ENCODE data around the gene DMD.
"Not testable (repeated sequence)": the region's sequence is repeated elsewhere in the genome, so short reads cannot be mapped to it uniquely, and the experiment has no call there.

The DMD gene

DNA sequence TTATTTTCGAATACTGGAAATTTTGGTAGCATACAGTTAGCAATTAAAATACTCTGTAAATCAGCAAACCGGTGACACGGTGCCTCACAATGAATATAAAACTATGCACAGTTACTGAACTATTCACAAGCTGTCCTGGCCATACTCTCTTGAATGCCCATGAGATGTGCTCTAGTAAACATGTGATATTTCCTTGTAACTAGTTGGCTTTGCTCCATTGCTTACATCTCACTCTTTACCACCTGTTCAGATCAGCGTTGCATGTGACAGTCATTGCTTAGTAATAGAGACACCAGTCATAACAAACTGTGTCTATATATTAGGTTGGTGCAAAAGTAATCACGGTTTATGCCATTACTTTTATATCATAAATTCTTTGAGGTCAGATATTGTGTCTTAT, 1241.6 kb downstream of the DMD start:
- no peak for DNase-seq

GRCh38 chrX:31962256-31962655, 1249.1 kb downstream of the DMD start:
- no peak for DNase-seq

- DNase-seq, result no peak
Measured at GRCh38 chrX:31934842-31935370, 1276.4 kb downstream of the DMD start.

- no peak for DNase-seq
Measured at GRCh38 chrX:31934015-31934414, 1277.3 kb downstream of the DMD start.

- no peak for DNase-seq
Measured at GRCh38 chrX:31932769-31933168, 1278.6 kb downstream of the DMD start.

DNA sequence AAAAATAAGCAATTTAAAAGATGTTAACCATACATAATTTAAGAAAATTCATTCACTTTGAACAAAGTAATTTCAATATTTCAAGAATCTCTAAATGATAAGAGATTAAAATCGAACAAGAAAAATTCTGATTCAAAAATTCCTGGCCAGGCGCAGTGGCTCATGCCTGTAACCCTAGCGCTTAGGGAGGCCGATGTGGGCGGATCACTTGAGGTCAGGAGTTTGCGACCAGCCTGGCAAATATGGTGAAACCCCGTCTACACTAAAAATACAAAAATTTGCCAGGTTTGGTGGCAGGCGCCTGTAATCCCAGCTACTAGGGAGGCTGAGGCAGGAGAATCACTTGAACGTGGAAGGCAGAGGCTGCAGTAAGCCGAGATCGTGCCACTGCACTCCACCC, 1279.0 kb downstream of the DMD start:
- DNase-seq, result not testable (repeated sequence)

GRCh38 chrX:31931225-31931624, 1280.1 kb downstream of the DMD start:
- no peak for DNase-seq

DNA sequence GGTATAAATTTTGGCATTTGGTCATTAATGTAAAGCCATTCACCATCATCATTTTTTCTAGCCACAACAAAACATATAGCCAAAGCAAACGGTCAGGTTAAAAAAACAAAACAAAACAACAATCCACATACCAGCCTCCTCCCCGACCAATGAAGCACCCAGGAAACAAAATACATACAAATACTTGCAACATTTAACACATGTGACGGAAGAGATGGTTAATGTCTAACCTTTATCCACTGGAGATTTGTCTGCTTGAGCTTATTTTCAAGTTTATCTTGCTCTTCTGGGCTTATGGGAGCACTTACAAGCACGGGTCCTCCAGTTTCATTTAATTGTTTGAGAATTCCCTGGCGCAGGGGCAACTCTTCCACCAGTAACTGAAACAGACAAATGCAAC, 1282.0 kb downstream of the DMD start:
- DNase-seq, result no peak

DNA sequence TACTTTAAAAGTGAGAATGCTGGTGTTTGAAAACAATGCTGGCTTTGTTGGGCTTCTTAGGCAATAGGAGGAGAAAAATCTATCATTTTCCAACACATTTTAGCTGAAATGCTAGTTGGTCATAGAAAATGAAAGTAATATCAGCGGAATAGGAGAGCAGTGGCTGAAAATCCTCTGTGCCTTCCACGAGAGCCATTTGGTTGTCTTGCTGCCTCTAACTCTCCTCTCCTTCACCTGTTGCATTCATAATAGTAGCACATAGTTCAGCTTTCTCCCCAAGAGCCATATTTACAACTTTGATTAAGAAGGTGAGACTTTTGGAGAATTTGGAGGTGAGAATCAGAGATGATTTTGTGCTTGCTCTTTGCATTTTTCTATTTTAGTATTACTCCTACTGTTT, 1290.1 kb downstream of the DMD start:
- DNase-seq, result no peak

- DNase-seq, result no peak
Measured at GRCh38 chrX:31909850-31910572, 1301.3 kb downstream of the DMD start.

- DNase-seq, result no peak
Measured at GRCh38 chrX:31894152-31894551, 1317.2 kb downstream of the DMD start.

DNA sequence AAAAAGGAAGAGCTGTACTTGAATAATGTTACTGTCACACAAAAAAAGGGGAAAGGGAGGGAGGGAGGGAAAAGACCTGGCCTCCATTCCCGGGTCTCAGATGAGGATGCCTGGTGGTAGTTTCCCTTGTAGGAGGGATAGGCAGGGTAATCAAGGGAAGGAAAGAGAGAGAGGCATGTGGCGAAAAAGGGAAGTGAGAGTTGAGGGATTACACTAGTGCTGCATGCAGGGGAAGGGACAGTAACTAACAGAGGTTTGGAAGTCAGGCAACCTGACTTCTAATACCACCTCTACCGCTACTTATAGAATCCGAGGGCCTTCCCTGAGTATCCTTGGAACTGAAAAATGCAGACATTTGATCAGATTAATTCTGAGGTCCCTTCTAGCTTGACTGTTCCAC, 1317.8 kb downstream of the DMD start:
- DNase-seq, result no peak

DNA sequence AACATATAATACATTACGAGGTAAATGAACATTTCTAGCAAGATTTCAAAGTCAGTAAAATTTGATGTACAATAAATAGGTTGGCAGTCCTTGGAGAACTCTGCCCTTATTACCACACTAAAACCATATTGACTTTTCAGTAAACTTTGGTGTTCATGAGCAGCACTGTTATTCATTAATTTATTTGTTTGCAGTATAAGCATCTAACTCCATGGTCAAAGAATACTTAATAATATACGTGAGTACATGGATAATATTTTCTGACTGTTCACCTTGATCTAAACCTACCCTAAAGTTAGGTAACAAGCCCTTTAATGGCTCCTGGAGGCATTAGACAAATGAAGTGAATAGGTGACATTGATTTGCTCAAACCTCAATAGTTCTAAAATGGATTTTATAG, 1322.3 kb downstream of the DMD start:
- no peak for DNase-seq

GRCh38 chrX:31884535-31884934, 1326.8 kb downstream of the DMD start:
- no peak for DNase-seq

- DNase-seq, result no peak
Measured at GRCh38 chrX:31872007-31872406, 1339.3 kb downstream of the DMD start.

DNA sequence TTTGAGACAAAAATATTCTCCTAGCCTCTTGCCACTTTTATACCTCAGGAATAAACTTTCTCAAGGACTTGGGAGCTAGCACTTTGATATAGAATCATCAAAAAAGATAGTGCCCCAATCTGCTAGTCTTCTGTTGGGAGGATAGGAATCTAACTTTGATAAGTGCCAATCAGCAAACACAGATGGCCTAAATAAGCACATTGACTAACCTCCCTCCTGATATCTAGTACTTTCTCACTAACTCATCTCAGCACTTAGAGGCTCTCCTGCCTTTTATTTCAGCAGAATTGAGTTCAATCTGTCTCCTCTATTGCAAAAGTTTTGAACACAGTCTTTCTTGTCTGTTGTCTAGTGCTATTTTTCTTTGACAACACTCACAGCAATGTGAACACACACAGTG, 1341.1 kb downstream of the DMD start:
- DNase-seq, result no peak

DNA sequence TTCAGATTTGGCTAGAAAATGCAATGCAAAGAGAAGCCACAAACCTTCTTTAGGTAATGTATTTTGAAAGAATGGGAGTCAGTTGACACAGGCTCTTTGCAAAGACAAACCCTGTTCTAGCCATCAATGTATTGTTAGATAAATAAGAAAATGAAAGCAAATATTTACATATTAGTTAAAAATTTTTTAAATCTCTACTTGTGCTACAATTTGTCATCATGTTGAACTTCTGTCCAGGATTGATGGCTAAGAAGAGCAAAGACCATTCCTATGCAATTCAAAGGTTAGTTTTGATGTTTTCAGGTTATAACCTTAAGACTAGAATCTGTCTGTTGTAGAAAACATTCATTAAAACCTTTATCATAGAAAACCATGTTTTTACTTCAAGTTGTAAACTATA, 1350.7 kb downstream of the DMD start:
- no peak for DNase-seq

- no peak for DNase-seq
Measured at GRCh38 chrX:31858915-31859314, 1352.4 kb downstream of the DMD start.

DNA sequence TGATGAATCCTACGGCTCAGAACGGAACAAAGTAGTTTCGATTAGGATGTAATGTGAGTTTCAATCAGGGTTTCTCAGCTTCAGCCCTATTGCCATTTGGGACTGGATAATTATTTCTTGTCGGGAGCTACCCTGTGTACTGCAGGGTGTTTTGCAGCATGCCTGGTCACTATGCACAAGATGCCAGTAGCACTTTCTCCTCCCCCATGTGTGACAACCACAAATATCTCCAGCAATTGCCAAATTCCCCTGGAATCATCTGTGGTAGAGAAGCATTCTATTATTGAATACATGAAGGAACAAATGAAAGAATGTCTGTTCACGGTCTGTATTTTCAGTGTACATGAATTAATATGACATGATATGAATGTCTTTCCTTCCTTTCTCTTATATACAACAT, 1356.6 kb downstream of the DMD start:
- DNase-seq, result no peak

- no peak for DNase-seq
Measured at GRCh38 chrX:31851761-31852160, 1359.6 kb downstream of the DMD start.

DNA sequence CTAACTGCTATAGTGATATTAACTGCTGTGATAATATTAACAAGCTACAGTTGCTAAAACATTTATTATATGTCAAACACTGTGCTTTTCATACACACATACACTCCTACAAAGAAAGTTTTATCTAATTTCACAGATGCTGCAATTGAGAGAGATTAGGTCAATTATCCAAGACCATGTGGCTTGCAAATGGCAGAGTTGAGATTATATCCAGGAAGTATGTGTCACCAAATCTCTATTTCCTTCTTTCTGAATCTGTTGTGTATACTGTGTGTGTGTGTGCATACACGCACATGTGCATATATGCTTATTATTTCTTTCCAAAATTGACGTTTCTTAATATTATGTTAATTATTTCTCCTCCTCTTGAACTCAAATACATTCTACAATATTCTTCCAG, 1363.6 kb downstream of the DMD start:
- no peak for DNase-seq

DNA sequence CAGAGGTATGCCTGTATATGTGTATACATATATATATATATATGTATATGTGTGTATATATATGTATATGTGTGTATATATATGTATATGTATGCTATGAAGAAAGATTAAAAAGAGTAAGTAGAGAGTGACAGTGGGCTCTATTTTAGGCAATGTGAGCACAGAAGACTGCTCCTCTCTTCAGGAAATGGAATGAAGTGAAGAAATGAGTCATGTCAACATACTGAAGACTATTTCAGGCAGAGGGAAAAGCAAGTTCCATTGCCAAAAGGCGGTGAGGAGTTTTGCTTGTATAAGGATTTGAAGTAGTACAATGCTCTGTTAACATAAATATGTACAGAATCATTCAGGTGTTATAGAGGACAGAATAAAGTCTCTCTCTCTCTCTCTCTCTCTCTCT, 1366.3 kb downstream of the DMD start:
- no peak for DNase-seq

DNA sequence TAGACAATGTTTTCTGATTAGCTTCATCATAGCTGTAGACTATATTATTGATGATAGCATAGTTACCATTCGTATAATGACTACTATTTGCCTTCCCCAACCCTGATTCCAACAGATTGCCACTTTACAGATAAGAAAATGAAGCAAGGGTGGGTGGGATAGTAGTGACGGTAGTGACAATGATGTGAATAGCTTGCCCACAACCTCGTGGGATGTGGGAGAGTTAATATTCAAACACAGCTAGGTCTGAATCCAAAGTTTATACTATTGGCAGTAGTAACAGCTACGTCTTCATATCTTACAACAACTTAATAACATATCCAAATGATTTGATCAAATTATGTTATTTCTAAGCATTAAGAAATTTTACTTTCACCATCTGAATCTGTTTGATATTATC, 1372.7 kb downstream of the DMD start:
- DNase-seq, result no peak

DNA sequence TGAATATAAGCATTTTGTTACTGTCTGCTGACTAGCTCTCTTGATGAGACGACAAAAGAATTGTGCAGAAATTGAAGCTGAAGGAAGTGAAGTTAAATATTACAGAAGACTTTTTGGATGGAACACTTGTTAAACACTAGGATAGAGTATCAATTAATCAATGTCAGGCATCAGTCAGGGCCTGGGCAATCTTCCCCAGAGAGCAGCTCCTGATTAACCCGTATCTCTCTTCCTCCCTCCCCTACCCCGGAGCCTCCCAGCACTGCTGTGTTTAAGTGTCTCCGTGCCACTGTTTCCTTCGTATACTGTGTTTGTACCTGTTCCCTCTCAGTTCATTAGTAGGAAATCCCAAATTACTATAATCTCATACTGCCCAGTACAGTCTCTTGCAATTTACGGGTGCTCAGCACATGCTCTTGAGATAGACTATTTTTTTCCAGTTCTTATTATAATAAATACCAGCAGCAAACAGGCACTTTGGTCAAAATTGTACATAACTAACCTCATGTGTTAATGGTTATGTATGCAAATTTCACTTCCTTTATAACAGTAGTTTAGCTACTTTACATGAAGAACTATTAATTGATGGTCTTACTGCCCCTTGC, 1373.8 kb downstream of the DMD start:
- no peak for DNase-seq

DNA sequence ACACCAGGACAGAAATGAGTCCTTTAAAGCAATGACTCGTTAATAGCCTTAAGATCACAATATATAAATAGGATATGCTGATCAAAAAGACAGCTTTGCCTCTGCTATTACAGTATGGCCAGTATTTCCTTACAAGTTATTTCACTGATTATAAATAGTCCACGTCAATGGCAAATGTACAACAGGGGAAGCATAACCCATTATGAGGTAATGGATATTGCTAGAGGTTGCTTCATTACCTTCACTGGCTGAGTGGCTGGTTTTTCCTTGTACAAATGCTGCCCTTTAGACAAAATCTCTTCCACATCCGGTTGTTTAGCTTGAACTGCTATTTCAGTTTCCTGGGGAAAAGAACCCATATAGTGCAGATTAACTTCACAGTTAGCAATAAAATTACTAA, 1374.9 kb downstream of the DMD start:
- no peak for DNase-seq

All from NCI-H2081 treated with DMSO at 0.1 percent for 48 hours (cell line).